ENCODE measurements around the gene SCGB1D1. TPM values are rescaled to one million over a fixed set of nuclear protein-coding genes. Genes with fewer than 3 reads are reported as not detected.
"Not testable (repeated sequence)": the region's sequence is repeated elsewhere in the genome, so short reads cannot be mapped to it uniquely, and the experiment has no call there.

Gene SCGB1D1
- total RNA-seq, 1 donor from 2014 or later = not detected

DNA sequence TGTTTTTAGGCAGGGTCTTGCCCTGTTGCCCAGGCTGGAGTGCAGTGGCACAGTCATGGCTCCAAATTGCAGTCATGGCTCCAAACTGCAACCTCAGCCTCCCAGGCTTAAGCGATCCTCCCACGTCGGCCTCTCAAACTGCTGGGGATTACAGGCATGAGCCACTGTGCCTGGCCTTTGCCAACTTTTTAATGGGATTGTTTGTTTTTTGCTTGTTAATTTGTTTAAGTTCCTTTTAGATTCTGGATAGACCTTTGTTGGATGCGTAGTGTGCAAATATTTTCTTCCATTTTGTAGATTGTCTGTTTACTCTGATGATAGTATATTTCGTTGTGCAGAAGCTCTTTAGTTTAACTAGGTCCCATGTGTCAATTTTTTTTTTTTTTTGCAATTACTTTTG, 10.0 kb upstream of the SCGB1D1 start:
- H3K27ac Mint-ChIP-seq (ENCODE audit: unreplicated experiment) = no peak overlapping the region
- no peaks in the 10 kb centered on the region for H3K36me3 Mint-ChIP-seq (ENCODE audit: unreplicated experiment)
- TF ChIP-seq, protein P1, sequence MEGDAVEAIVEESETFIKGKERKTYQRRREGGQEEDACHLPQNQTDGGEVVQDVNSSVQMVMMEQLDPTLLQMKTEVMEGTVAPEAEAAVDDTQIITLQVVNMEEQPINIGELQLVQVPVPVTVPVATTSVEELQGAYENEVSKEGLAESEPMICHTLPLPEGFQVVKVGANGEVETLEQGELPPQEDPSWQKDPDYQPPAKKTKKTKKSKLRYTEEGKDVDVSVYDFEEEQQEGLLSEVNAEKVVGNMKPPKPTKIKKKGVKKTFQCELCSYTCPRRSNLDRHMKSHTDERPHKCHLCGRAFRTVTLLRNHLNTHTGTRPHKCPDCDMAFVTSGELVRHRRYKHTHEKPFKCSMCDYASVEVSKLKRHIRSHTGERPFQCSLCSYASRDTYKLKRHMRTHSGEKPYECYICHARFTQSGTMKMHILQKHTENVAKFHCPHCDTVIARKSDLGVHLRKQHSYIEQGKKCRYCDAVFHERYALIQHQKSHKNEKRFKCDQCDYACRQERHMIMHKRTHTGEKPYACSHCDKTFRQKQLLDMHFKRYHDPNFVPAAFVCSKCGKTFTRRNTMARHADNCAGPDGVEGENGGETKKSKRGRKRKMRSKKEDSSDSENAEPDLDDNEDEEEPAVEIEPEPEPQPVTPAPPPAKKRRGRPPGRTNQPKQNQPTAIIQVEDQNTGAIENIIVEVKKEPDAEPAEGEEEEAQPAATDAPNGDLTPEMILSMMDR (IDR thresholded peaks at IDR 0.05) = no peak
- no peaks in the 10 kb centered on the region for H3K9me3 Mint-ChIP-seq (ENCODE audit: unreplicated experiment)
- no peak for DNase-seq (ENCODE audit: extremely low spot score, unreplicated experiment)
- H3K27me3 Mint-ChIP-seq (ENCODE audit: unreplicated experiment) = peaks cover 37% of the 10 kb centered on the region
- no peak overlapping the region for H3K4me3 Mint-ChIP-seq (ENCODE audit: unreplicated experiment)
- no peaks in the 10 kb centered on the region for H3K4me1 Mint-ChIP-seq (ENCODE audit: unreplicated experiment)

DNA sequence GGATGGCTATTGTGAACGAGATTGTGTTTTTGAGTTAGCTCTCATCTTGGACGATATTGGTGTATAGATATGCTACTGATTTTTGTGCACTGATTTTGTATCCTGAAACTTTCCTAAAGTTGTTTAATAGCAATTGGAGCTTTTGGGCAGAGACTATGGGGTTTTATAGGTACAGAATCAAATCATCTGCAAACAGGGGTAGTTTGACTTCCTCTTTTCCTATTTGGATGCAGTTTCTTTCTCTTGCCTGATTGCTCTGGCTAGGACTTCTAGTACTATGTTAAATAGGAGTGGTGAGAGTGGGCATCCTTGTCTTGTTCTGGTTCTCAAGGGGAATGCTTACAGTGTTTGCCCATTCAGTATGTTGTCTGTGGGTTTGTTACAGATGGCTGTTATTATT, 8.9 kb upstream of the SCGB1D1 start:
- Mint-ChIP-seq H3K27ac (ENCODE audit: unreplicated experiment) (no peak overlapping the region), H3K4me1 (ENCODE audit: unreplicated experiment) (no peaks in the 10 kb centered on the region), H3K4me3 (ENCODE audit: unreplicated experiment) (no peak overlapping the region), H3K36me3 (ENCODE audit: unreplicated experiment) (no peaks in the 10 kb centered on the region), H3K27me3 (ENCODE audit: unreplicated experiment) (peaks cover 37% of the 10 kb centered on the region), H3K9me3 (ENCODE audit: unreplicated experiment) (no peaks in the 10 kb centered on the region)
- TF ChIP-seq, protein P1 (IDR thresholded peaks at IDR 0.05) = no peak
- no peak for DNase-seq (ENCODE audit: extremely low spot score, unreplicated experiment)

DNA sequence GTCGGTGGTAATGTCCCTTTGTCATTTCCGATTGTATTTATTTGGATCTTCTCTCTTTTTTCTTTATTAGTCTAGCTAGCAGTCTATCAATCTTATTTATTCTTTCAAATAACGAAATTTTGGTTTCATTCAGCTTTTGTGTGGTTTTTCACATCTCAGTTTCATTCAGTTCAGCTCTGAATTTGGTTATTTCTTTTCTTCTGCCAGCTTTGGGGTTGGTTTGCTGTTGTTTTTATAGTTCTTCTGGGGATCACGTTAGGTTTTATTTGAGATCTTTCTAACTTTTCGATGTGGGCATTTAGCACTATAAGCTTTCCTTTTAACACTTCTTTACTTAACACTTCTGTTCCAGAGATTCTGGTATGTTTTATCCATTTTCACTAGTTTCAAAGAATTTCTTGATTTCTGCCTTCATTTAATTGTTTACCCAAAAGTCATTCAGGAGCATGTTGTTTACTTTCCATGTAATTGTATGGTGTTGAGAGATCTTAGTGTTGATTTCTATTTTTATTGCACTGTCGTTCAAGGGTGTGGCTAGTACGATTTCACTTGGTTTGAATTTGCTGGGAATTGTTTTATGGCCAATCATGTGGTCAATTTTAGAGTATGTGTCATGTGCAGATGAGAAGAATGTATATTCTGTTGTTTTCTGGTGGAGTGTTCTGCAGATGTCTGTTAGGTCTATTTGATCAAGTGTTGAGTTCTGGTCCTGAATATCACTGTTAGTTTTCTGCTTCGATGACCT, 7.7 kb upstream of the SCGB1D1 start:
- H3K27ac Mint-ChIP-seq (ENCODE audit: unreplicated experiment) = no peak overlapping the region

DNA sequence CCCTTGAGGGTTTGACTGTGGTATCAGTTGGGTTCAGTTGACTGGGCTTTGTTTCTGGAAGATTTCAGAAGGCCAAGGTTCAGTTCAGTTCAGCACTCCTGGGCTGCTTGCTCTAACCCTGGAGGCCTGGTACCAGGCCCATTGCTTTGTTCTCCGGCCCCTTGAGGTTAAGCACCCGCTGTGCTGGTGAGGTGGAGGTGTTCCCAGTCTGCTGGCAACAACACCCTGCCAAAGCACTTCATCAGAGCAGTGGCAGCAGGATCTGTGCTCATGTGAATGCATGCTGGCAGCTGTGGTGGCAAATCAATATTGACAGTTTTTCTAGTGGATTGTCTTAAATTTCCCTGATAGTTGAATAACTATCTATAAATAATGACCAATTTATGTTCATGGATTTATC, 3.8 kb upstream of the SCGB1D1 start:
- no peak overlapping the region for H3K27ac Mint-ChIP-seq (ENCODE audit: unreplicated experiment)
- no peaks in the 10 kb centered on the region for H3K4me1 Mint-ChIP-seq (ENCODE audit: unreplicated experiment)
- H3K4me3 Mint-ChIP-seq (ENCODE audit: unreplicated experiment) = no peak overlapping the region
- H3K9me3 Mint-ChIP-seq (ENCODE audit: unreplicated experiment) = no peaks in the 10 kb centered on the region
- TF ChIP-seq, protein P1 (IDR thresholded peaks at IDR 0.05) = no peak
- H3K27me3 Mint-ChIP-seq (ENCODE audit: unreplicated experiment) = peaks cover 36% of the 10 kb centered on the region
- no peak for DNase-seq (ENCODE audit: extremely low spot score, unreplicated experiment)
- H3K36me3 Mint-ChIP-seq (ENCODE audit: unreplicated experiment) = no peaks in the 10 kb centered on the region

More for the DNA sequence above, 7.7 kb upstream of the SCGB1D1 start:
- H3K4me1 Mint-ChIP-seq (ENCODE audit: unreplicated experiment) = no peaks in the 10 kb centered on the region
- TF ChIP-seq, protein P1 (IDR thresholded peaks at IDR 0.05) = no peak
- H3K36me3 Mint-ChIP-seq (ENCODE audit: unreplicated experiment) = no peaks in the 10 kb centered on the region
- H3K4me3 Mint-ChIP-seq (ENCODE audit: unreplicated experiment) = no peak overlapping the region
- peaks cover 28% of the 10 kb centered on the region for H3K27me3 Mint-ChIP-seq (ENCODE audit: unreplicated experiment)
- no peaks in the 10 kb centered on the region for H3K9me3 Mint-ChIP-seq (ENCODE audit: unreplicated experiment)
- DNase-seq (ENCODE audit: extremely low spot score, unreplicated experiment) = no peak

DNA sequence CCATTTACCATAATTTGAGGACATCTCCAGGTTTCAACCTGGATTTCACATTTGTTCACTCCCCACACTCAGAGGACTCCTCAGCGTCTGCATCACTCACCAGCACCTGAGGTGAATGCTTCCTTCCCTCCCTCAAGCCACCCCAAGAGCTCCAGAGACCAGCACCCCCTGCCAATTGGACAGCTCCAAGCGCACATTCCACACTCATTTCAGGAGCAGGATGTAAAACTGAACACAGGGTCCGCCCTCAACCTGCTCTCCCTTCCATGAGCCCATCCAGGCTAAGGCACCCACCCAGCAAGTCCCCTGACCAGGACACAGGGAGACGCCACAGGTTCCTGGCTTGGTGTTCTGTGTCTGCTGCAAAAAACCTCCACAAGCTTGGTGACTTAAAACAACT, 3.9 kb downstream of the SCGB1D1 start:
- Mint-ChIP-seq H3K27me3 (ENCODE audit: unreplicated experiment) (peaks cover 45% of the 10 kb centered on the region), H3K4me3 (ENCODE audit: unreplicated experiment) (no peak overlapping the region), H3K9me3 (ENCODE audit: unreplicated experiment) (no peaks in the 10 kb centered on the region), H3K4me1 (ENCODE audit: unreplicated experiment) (no peaks in the 10 kb centered on the region), H3K27ac (ENCODE audit: unreplicated experiment) (no peak overlapping the region), H3K36me3 (ENCODE audit: unreplicated experiment) (no peaks in the 10 kb centered on the region)
- no peak for DNase-seq (ENCODE audit: extremely low spot score, unreplicated experiment)
- TF ChIP-seq, protein P1 (IDR thresholded peaks at IDR 0.05) = no peak

DNA sequence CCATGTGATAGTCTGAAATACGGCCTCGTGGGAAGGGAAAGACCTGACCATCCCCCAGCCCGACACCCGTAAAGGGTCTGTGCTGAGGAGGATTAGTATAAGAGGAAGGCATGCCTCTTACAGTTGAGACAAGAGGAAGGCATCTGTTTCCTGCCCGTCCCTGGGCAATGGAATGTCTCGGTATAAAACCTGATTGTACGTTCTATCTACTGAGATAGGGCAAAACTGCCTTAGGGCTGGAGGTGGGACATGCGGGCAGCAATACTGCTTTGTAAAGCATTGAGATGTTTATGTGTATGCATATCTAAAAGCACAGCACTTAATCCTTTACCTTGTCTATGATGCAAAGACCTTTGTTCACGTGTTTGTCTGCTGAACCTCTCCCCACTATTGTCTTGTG, 5.0 kb downstream of the SCGB1D1 start:
- H3K4me1 Mint-ChIP-seq (ENCODE audit: unreplicated experiment); DNase-seq (ENCODE audit: extremely low spot score, unreplicated experiment); H3K4me3 Mint-ChIP-seq (ENCODE audit: unreplicated experiment); H3K27ac Mint-ChIP-seq (ENCODE audit: unreplicated experiment); H3K36me3 Mint-ChIP-seq (ENCODE audit: unreplicated experiment); H3K9me3 Mint-ChIP-seq (ENCODE audit: unreplicated experiment): not testable (repeated sequence)
- peaks cover 43% of the 10 kb centered on the region for H3K27me3 Mint-ChIP-seq (ENCODE audit: unreplicated experiment)

Measured in osteocyte (in vitro differentiated cells).